LoVo (cell line): ENCODE results near the gene BTAF1.

ENCODE experiments used
- DNase-seq: peaks from one replicate; pipeline ENCODE4 v3.0.0-alpha.2; 2016; ENCODE audit warnings: low spot score

The BTAF1 gene

GRCh38 chr10:92052741-92053140 lies 129.2 kb downstream of the BTAF1 start:
- DNase-seq = no peak

DNA sequence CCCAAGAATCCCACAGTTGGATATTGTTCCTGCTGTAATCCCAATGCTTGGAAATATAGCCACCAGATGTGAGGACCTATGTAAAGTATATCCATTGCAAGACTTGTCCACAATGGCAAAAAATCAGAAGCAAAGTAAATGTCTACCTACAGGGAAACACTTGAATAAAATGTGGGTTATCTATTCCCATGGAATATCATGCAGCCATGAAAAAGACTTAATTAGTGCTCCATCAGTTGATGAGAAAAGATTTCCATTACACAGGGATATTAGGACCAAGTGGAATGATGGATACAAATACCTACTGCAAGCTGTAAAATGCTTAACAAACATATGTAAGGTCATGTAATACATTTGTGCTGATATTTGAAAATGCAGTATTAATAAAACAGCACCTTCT lies 131.2 kb downstream of the BTAF1 start:
- DNase-seq = no peak

- DNase-seq = no peak
These were observed 138.7 kb downstream of the BTAF1 start for GRCh38 chr10:92062273-92062672.

DNA sequence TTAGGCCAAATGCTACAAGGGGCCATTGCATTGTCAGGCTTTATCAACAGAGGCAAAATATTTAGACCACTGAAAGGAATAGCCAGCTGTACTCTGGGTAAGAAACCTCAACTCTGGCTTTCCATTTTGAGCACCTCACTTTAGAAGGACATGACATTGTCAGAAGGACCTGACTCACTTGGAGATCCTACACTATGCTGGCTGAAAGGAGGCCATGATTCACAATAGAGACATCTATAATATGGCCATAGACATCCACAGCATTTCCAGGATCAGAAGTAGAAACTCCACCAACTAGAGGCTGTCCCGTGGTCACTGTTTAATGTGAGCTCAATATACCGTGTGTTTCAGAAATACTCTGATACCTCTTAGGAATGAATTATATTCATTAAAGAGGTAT lies 140.9 kb downstream of the BTAF1 start:
- no peak for DNase-seq

GRCh38 chr10:92066386-92066785 lies 142.8 kb downstream of the BTAF1 start:
- DNase-seq = no peak

DNA sequence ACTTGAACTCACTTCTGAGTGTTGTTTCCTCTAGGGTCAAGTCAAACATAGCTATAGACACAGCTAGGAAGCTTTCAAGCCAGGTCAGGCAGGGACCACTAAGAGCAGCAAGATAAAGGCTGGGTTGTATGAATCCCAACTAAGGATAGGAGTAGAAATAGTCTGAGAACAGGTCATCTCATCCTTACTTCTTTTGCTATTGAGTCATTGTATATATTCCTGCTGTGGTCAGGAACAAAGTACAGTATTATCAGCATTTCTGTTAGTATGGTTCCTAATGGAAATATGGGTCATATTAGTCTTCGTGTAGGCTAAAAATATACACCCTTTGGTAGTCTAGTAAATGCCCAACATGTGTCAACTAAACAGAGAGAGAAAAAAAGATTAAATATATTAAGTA lies 145.3 kb downstream of the BTAF1 start:
- DNase-seq = no peak

GRCh38 chr10:92074126-92074887 lies 150.7 kb downstream of the BTAF1 start:
- no peak for DNase-seq

- no peak for DNase-seq
These were observed 152.3 kb downstream of the BTAF1 start for GRCh38 chr10:92075829-92076228.

DNA sequence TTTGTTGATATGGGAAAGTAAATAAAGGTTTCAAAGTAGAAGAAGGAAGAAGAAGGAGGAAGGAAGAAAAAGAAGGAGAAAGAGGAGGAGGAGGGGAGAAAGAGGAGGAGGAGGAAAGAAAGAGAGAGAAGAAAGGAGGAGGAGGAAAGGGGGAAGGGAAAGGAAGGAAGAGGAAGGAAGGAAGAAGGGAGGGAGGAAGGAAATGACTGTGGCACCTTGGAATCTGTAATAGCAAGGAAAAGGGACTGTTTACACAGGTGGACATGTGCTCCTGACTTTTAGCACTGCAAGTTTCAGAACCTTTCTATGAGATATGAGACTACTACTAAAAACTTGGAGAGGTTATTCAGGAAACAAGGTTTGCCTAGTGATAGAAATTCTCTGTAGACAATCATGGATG lies 153.2 kb downstream of the BTAF1 start:
- DNase-seq = no peak

DNA sequence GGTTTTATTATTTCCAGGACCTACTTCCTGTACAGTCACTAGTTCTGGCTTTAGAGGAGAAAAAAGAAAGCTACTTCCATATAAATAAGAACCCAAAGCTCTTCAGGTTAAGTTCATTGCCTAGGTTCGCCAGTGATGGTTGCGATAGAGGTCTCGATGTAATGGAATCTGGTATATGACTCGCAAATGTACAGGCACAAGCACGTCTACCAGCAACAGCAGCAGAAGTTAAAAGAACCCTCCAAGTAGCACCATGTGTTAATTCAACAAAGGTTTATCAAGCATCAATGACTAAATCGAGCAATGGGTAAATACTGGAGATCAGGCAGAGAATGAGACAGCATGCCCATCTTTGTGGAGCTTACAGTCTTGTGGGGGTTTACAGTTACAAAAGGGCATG lies 155.4 kb downstream of the BTAF1 start:
- no peak for DNase-seq
